ENCODE results near the gene GSC2.

GRCh38 chr22:19182472-19183157, 32.5 kb upstream of the GSC2 start:
- no peak for TF ChIP-seq RAD21 (IDR thresholded peaks at IDR 0.05)
- no peak for TF ChIP-seq JUND (IDR thresholded peaks at IDR 0.05)
- TF ChIP-seq, protein P1, sequence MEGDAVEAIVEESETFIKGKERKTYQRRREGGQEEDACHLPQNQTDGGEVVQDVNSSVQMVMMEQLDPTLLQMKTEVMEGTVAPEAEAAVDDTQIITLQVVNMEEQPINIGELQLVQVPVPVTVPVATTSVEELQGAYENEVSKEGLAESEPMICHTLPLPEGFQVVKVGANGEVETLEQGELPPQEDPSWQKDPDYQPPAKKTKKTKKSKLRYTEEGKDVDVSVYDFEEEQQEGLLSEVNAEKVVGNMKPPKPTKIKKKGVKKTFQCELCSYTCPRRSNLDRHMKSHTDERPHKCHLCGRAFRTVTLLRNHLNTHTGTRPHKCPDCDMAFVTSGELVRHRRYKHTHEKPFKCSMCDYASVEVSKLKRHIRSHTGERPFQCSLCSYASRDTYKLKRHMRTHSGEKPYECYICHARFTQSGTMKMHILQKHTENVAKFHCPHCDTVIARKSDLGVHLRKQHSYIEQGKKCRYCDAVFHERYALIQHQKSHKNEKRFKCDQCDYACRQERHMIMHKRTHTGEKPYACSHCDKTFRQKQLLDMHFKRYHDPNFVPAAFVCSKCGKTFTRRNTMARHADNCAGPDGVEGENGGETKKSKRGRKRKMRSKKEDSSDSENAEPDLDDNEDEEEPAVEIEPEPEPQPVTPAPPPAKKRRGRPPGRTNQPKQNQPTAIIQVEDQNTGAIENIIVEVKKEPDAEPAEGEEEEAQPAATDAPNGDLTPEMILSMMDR (IDR thresholded peaks at IDR 0.05; ENCODE audit: low read depth, low read length, missing input control): no peak
- TF ChIP-seq SP1 (IDR thresholded peaks at IDR 0.05): no peak
- no peak for TF ChIP-seq TAF1 (conservative IDR thresholded peaks at IDR 0.05)
- no peak for TF ChIP-seq GABPA (IDR thresholded peaks at IDR 0.05 in 1 of 2, conservative IDR thresholded peaks at IDR 0.05 in 1 of 2)
- TF ChIP-seq, protein P2, sequence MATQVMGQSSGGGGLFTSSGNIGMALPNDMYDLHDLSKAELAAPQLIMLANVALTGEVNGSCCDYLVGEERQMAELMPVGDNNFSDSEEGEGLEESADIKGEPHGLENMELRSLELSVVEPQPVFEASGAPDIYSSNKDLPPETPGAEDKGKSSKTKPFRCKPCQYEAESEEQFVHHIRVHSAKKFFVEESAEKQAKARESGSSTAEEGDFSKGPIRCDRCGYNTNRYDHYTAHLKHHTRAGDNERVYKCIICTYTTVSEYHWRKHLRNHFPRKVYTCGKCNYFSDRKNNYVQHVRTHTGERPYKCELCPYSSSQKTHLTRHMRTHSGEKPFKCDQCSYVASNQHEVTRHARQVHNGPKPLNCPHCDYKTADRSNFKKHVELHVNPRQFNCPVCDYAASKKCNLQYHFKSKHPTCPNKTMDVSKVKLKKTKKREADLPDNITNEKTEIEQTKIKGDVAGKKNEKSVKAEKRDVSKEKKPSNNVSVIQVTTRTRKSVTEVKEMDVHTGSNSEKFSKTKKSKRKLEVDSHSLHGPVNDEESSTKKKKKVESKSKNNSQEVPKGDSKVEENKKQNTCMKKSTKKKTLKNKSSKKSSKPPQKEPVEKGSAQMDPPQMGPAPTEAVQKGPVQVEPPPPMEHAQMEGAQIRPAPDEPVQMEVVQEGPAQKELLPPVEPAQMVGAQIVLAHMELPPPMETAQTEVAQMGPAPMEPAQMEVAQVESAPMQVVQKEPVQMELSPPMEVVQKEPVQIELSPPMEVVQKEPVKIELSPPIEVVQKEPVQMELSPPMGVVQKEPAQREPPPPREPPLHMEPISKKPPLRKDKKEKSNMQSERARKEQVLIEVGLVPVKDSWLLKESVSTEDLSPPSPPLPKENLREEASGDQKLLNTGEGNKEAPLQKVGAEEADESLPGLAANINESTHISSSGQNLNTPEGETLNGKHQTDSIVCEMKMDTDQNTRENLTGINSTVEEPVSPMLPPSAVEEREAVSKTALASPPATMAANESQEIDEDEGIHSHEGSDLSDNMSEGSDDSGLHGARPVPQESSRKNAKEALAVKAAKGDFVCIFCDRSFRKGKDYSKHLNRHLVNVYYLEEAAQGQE (IDR thresholded peaks at IDR 0.05): no peak

Measured in liver (tissue), 3 donors.